NCI-H2081 treated with DMSO at 0.1 percent for 48 hours (cell line): ENCODE results near the gene CD44.

Experiments used
- DNase-seq: peaks from one replicate; lab custom pipeline; 2025; lab: John Stamatoyannopoulos, UW

Gene CD44

DNA sequence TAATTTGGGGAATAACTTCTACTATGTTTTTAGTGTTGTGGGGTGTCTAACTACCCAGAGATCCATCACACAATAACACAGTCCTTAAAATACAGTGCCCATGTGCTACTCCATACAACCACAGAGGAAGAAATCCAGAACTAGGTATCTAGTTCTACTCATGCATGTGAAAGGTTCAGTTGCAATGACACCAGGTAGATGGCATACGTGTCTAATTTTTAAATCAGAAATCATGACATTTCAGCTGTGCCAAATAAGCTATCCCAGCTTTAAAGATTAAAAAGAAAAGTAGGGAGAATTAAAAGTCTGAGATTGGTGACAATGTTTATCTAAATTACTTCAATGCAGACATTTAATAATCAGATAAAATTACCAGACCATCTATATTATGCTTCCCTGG, 122.2 kb downstream of the CD44 start:
- no peak for DNase-seq

DNA sequence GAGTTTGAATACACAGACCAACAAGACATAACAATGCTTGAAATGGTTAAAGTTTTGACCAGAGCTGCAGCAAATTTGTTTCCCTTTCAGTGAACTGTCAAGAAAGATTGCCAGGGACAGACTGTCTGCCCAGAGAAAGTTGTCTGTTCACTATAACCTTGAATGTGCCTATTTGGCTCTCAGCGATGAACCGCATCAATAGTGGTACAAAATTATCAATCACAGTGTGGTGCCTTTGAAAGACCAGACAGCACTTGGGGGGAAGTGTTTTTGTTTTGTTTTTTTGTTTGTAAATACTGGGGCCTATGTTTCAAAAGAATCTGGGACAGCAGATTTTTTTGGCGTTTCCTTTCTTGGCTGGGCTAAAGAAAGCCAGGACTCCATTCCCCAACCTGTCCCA, 123.1 kb downstream of the CD44 start:
- DNase-seq, result no peak

DNA sequence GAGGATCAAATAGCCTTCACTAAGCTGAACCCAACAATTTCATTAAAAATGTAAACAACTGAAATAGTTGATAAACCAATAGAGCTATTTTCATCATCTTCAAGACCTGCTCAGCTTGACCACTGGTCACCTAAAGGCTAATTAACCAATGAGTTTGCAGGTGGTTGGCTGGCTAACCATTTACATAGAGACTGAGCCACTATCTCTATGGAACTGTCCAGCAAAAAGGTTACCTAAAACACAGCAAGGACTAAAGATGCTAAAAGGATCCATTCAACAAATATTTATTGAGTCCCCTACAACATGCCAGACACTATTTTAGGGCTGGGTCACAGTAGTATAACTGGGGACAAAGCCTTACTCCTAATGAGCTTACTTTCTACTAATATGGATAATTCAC, 123.8 kb downstream of the CD44 start:
- no peak for DNase-seq

DNA sequence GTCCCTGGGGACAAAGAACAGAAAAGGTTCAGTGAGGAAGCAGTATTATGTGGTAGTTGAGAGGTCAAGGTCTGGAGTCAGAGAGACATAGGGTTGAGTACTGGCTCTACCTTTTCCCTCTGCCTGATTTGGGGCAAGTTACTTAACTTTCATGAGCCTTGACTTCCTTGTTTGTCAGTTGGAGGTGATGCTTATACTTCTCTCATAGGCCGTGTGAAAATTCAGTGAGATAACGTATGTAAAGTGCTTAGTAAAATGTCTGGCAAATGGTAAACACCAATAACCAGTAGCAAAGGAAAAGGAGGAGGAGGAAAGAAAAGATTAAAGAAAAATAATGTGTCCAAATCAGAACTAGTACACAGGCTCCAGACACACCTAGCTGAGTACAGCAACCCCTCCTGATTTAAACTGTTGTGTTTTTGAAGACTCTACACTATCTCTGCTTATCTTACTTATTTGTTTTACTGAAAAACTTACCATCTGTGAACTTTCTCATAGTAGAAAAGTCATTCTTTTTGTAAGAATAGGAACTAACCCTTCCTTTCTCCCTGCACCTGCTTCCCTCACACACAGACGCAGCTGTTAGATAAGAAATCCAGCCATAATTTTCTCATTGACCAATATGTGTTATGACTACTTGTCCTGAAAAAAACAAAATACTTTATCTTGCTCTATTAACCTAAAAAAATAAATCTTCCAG, 126.9 kb downstream of the CD44 start:
- DNase-seq, result no peak

DNA sequence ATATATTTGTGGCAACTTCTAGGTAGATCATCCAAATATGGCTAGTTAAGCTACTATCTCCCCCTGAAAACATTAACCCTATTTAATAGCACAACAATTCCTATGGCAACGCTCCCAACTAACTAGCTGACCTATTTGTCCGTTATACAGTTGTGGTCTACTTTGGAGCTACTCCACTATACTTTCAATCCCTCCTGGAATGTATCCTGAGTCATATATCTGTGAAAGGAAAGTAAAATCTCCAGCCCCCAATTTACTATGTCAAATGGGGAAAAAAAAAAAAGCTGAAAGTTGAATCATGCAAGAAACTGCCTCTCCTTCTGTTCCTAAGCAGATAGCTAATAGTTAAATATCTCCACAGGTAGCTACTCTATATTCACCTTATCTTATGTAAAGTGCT, 128.5 kb downstream of the CD44 start:
- no peak for DNase-seq

DNA sequence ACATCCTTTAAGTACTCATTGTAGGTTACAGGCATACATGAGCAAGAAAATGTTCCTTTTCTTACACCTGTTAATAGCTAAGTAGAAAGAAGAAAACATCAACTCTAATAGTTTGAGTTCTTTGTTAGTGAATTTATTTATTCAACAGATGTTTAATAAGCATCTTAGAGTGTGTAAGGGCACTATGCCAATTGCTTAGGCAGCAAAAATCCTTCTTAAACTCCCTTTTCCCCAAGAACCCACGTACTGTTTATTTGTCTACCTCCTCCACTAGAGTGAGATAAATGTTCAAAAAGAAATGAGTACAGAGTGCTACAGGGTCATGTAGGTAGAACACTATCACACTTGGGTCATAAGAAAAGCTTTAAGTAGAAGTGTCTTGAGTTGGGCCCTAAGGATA, 131.4 kb downstream of the CD44 start:
- DNase-seq, result no peak

DNA sequence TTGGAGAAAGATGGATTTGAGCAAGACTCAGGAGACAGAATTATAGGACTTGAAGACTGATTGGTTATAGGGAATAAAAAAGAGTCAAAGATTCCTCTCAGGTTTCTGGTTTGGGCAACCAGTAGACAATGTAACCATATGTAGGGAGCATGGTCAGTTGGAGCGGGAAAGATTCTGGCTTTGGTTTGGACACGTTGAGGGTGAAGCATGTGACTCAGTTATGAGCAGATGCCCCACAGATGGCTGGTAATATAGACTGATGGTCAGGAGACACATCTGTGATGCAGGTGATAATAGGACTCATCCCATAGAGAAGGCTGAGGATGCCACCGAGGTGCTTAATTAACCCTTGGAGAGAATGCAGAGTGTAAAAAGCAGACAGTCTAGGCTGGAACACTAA, 132.1 kb downstream of the CD44 start:
- no peak for DNase-seq

DNA sequence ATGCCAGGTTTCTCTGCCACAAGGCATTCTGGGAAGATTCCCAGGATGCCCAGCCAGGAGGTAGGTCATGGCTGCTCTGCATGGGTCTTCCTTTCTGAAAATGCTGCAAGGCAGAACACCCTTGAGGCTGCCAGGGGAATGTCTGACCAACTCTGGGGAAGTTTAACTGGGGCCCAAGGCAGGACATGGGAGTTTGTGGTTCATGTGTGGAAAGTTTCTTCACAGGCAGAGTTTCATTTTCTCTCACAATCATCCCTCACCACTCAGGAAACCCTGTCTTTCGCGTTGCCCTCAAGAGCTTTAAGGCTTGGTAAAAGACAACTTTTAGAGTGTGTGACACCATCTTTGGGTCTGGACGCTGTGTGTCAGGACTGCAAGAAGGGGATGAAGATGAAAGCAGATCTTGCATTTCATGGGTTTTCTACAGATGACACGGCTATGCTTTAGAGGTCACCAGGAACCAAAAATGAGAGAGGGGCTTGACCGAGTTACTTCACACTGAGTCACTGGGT, 133.5 kb downstream of the CD44 start:
- no peak for DNase-seq

DNA sequence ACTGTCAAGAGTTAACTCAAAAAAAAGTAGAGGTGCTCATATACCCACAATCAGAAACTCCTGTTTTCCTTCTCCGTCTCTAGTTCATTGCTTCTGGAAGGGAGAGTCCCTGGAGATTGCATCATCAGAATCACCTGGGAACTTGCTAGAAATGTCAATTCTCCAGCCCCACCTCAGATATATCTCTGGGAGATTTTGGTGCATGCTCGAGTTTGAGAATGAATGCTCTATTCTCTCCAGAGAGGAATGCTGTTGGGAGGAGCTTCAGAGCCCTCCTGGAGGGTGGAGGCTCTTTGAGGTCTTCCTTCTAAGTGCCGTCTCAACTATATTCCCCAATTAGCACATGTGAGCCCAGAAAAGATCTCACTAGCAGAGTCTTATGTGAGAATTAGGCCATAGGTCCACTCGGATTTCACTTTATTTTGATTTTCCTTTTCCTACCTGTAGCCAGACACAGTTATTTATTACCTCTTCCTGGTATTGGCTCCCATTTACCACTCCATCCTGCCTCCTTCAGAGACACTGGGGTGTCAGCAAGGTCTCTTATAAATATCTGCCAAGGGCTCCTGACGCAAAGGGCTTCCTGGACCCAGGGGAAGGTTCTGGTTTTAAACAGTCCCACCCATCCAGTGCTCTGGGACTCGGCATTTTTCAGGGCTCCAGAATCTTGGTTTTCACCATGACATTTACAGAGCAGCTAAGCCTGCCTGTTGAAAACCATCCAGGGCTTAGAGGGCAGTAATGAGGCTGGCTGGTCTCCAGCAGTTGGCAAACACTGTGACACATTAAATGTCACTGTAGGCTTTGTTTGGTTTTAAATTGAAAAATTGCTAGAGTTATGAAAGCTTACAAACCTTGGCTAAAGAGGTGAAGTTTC, 136.2 kb downstream of the CD44 start:
- DNase-seq, result peak; percentile 28

DNA sequence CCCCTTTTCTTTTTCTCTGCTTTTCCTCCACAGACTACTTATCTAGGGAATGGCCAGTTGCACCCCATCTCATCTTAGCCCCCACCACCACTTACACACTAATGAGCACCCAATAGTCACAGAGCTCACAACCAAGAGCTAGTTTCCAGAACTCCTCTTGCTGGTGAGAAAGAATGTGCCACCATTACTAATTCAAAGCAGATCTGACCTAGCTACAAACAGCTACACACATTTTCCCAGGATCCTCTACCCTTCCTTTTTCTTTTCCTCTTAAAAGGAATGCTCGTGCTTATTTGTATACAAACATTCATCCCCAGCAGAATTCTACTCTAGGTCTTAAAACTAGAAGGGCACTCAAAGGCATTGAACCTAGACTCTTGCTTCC, 136.8 kb downstream of the CD44 start:
- no peak for DNase-seq

DNA sequence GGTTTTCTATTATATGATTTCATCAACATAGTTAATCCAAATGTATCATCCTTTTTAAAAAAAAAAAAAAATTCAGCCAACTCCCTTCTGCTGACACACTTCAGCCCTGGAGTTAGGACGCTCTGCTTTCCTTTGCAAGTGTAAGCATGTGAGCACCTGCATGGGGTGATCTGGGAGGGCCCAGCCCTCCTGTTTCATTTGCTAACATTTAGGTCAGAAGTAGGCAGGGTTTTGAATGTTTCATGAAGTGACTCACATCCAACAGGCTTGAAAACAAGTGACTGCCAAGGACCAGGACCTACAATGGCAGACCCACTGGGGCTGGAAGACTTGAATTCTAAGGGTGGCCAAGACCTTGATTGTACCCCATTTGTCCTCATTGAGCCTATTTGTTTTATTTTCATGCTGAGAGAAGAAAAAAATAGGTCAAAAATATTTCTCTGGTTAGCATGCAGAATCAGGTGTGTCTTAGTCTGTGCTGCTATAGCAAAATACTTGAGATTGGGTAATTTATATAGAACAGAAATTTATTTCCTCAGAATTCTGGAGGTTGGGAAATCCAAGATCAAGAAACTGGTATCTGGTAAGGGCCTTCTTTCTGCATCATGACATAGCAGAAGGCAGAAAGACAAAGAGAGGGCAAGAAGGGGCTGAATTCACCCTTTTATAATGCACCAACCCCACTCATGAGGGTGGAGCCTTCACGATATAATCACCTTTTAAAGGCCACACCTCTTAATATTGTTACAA, 137.6 kb downstream of the CD44 start:
- no peak for DNase-seq

DNA sequence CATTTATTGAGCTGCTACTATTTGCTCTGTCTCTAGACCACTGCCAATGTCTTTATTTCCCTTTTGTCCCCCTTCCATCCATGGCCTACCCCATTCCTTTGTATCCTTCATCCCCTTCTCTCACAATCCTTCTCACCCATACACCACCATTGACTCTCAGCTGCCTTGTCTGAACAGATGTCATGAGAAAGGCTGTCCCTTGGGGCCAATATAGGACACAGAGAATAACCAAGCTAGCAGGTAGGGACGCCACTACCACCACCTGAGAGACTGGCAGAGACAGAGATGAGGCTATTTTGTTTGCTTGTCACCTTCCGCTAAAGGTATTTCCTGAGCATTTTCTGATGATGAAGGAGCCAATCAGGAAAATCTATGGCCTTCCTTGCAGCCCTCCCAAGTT, 138.9 kb downstream of the CD44 start:
- no peak for DNase-seq

DNA sequence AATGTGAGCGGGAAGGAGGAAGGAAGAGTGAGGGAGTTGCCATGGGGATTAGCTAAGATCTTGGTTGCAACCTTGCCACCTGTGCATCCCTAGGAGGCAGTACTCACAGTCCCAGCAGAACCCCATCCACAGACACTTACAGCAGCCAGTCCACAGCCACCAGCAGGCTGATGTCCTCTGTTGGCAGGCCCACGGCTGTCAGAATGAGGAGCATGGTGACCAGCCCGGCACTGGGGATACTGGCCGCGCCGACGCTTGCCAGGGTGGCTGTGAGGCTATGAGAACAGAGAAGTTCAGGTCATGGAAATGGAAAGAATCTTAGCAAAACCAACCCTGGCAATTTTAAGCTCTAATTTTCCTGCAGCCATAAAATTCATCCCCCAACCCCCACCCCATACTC, 141.8 kb downstream of the CD44 start:
- DNase-seq, result no peak

DNA sequence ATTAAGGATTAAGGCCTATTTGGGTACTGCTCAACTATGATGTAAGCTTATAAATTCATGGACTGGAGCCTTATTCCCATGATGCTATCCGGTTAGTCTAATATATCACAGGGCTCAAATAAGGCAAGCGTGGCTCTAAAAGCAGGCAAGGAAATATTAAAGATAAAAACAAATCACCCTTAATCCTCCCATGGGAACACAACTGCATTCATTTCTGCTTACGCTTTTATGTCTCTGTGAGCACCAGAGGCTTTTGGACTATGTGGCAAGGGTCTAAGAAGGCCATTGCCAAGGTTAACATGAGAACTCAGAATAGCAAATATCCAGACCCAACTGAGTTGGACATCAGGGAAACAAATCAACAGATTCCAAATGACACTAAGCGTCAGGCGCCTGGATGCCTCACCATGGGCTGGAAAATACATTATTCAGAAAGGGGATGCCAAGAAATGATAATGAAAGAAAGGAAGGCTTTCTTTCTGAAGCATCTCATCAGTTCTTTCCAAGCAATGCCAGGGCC, 142.3 kb downstream of the CD44 start:
- DNase-seq, result no peak
